Activated T-cell treated with anti-CD3 and anti-CD28 coated beads for 4 hours (primary cell): ENCODE results near the gene ZP3.
"Not testable (repeated sequence)": the region's sequence is repeated elsewhere in the genome, so short reads cannot be mapped to it uniquely, and the experiment has no call there.

Experiments
- DNase-seq: peaks from one replicate; pipeline ENCODE4 v3.0.0-alpha.2; 2020

The ZP3 gene

DNA sequence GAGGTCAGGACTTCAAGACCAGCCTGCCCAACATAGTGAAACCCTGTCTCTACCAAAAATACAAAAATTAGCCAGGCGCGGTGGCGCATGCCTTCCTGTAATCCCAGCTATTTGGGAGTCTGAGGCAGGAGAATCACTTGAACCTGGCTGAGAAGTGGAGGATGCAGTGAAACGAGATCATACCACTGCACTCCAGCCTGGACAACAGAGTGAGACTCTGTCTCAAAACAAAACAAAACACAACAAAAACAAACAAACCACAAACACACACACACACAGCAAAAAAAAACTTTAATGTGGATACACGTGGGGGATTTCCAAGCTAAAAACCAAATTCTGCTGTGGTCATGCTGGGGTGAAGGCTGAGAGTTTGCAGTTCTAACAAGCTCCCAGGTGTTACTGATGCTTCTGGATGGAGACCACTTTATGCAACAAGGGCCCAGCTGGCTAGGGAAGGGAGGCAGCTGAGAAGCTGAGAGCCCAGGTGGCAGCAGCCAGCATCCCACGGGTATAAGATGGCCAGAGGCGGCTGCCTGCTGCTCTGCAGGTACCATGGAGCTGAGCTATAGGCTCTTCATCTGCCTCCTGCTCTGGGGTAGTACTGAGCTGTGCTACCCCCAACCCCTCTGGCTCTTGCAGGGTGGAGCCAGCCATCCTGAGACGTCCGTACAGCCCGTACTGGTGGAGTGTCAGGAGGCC, at the start of gene ZP3:
Gene ZP3, plus strand, starts transcription at position 538 of the 699 bp plus-strand sequence. Its CDS starts 15 bp downstream, at position 553.
- no peak for DNase-seq

DNA sequence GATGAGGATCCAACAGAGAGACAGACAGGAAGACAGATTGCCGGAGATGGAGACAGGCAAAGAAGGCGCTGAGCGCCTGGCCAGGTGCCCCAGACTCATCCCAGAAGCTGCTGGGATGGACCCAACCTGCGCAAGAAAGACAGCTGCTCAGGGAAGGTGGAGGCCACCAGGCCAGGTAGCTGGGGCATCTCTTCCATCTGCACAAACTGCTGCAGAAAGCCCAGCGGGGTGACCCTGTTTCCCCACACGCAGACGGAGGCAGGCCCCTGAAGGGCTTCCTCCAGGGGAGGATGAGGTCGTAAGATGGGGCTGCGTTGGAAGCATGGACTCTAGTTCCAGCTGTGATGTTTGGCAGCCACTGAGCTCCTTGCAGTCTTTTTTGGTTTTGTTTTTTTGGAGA, 49.5 kb upstream of the ZP3 start:
- DNase-seq, result no peak

DNA sequence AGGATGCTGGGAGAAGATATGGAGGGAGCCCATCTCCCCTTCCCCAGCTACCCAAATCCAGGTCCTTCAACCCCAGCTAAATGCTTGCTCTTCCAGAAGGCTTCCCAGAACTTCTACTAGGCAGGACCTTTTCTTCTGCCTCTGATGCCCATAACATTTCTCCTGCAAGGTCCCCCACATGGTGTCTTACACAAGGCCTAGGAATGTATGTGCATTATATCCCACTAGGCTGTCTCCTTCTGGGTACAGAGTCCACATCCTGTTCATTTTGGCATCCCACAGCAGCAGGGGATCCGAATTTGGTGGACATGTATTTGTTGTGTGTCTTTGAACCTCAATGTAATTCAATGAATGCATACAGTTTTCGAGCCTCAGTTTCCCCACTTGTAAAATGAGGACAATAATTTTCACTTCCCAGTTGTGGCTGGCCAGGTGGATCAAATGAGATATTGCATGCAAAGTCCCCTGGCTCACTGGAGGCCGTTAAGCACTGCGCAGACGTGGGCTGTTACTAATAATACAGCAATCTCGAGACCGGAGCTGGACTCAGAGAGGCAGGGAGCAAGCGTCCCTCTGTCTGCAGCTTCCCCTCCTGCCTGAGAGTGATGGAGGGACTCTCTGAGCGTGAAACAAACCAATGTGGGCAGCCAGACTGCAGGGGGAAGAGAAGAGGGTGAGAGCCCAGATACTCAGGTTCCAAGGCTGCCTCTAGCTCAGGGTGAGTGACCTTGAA, 47.4 kb upstream of the ZP3 start:
- no peak for DNase-seq

DNA sequence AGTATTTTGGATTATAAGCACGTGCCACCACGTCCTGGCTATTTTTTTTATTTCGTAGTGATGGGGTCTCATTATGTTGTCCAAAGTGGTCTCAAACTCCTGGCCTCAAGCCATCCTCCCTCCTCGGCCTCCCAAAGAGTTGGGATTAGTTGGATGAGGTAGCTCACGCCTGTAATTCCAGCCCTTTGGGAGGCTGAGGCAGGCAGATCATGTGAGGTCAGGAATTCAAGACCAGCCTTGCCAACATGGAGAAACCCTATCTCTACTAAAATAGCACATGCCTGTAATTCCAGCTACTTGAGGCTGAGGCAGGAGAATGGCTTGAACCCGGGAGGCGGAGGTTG, 44.2 kb upstream of the ZP3 start:
- DNase-seq, result no peak

DNA sequence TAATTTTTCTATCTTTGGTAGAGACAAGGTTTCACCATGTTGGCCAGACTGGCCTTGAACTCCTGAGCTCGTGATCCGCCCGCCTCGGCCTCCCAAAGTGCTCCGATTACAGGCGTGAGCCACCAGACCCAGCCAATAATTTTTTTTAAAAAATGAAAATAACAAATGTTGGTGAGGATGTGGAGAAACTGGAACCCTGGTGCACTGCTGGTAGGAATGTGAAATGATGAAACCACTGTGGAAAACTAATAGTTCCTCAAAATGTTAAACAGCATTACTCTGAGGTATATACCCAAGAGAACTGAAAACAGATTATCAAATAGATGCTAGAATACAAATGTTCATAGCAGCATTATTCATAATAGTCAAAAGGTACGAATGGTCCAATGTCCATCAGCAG, 42.9 kb upstream of the ZP3 start:
- DNase-seq, result no peak

DNA sequence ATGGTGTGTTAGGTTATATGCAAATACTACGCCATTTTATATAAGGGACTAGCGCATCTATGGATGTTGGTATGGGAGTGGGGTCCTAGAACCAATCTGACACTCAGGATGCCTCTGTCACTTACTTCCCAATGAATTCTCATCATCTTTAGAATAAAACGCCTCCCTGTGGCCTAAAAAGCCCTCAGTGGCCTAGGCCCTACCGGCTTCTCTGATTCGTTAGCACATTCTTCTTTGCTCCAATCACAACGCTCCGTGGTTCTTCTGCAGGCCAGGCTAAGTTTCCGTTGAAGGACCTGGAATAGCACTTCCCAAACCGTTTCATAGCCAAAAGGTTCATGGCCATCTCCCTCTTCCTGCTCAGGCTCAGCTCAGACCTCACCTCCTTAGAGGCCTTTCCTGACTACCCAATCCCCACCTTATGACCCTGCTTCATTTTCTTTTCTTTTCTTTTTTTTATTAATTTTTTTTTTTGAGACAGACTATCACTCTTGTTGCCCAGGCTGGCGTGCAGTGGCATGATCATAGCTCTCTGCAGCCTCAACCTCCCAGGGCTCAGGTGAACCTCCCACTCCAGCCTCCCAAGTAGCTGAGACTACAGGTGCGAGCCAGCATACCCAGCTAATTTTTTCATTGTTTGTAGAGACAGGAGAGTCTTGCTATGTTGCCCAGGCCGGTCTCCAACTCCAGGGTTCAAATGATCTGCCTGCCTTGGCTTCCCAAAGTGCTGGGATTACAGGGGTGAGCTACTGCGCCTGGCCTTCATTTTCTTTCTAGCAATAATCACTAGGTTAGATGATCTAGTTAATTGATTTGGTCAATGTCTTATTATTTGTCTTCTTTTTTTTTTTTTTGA, 41.4 kb upstream of the ZP3 start:
- no peak for DNase-seq

DNA sequence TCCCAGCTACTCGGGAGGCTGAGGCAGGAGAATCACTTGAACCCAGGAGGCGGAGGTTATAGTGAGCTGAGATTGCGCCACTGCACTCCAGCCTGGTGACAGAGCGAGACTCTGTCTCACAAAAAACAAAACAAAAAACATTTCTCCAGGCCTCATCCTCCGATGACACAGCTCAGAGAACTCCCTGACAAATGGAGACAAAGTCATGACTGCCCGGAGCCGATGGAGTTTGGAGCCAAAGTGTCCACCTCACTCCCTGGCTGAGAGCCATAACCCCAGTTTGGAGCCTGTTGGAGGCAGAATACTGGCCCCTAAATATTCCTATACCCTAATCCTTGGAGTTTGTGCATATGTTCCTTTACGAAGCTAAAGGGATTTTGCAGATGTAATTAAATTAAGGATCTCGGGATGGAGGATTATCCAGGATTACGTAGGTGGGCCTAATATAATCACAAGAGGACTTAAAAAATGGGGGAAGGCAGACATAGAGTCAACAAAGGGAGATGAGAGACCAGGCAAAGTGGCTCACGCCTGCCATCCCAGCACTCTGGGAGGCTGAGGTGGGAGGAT, 38.0 kb upstream of the ZP3 start:
- no peak for DNase-seq

DNA sequence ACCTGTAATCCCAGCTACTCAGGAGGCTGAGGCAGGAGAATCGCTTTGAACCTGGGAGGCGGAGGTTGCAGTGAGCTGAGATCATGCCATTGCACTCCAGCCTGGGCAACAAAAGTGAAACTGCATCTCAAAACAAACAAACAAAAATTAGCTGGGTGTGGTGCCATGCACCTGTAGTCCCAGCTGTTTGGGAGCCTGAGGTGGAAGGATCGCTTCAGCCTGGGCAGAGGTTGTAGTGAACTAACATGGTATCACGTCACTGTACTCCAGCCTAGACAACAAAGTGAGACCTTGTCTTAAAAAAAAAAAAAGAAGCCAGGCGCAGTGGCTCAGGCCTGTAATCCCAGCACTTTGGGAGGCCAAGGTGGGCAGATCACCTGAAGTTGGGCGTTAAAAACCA, 37.0 kb upstream of the ZP3 start:
- DNase-seq, result not testable (repeated sequence)

DNA sequence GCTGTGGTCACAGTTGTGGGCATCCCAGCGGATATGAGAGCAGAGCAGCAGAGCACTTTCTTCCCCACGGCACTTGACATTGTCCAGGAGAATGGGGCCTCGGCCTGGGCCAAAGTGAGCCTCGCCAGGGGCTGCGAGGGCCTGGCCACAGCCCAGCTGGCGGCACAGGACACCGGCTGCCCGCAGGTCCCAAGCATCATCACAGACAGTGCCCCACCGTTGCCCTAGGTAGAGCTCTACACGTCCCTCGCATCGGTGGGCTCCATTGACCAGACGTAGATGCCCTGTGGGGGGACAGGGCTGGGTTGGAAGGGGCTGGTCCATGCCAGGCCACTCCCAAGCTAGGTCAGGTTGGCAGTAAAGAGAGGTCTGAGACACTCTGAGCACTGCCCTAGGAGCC, 34.7 kb upstream of the ZP3 start:
- DNase-seq, result no peak

DNA sequence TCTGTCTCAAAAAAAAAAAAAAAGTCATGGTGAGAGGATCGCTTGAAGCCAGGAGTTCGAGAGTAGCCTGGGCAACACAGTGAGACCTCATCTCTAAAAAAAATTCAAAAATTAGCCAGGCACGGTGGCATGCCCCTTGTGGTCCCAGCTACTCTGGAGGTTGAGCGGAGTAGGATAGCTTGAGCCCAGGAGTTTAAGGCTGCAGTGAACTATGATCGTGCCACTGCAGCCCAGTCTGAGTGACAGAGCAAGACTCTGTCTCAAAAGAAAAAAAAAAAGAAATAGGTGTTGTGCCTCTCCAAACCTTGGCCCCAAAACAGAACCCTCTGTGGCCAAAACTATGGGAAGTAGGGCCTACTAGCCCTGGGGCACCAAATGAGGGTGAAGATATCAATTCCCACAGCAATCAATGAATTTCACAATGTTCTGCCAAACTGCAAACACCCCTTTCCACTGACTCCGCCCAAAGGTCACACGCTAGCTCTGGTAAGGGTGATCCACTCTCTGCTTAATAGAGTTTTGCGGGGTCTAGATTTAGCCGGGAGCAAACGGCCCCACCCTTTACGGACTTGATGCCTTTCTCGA, 32.1 kb upstream of the ZP3 start:
- DNase-seq, result no peak

DNA sequence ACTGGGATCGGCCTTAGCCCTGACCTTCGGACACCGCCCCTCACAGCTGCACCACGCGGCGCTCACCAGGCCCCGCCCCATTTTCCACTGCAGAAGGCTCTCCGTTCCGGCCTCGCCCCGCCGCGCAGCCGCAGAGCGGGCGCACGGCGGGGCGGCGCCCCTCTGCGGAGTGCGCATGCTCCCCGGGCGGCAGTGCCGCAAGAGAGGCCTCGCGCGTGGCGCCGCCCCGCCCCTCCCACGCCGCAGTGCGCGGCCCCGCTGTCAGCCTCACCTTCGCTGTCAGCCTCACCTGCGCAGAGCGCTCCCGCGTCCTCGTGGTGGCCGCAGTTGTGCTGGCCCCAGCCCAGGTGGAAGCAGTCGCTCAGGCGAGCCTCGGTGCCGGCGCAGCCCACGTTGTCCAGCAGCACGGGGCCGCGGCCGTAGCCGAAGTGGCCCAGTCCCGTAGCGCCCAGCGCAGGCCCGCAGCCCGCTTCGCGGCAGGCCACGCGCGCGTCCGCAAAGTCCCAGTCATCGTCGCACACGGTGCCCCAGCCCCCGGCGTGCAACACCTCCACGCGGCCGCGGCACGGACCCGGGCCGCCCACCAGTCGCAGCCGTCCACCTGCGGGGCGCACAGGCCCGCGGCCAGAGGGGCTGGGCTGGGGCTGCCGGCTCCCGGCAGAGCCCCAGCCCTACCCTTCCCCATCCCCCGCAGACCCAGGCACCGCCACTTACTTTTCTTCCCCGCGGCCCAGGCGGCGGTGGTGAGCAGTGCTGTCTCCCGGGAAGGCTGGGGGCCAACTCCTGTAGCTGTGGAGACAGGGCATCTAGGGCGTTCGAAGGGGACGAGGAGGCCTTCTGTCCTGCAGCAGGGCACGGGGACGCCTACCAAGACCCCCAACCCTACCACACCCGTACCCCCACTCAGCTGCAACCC, 31.4 kb upstream of the ZP3 start:
- peak; percentile 87 for DNase-seq

DNA sequence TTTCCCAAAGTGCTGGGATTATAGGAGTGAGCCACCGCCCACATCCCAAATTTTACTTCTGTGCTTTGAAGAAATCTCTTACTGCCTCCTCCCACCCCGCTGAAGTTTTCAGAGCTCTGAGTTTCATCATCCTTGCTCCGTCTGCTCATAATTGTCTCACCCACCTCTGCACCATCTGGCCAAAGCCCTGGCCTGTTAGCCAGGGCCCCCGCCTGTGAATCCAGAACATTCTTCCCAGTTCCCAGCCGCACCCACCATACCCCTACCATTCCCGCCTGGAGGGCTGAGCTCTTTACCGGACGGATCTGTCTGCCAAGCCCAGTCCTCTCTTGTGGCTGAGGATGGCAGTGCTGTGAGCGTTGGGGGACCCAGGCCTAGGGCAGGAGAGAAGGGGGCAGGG, 29.8 kb upstream of the ZP3 start:
- DNase-seq, result no peak

DNA sequence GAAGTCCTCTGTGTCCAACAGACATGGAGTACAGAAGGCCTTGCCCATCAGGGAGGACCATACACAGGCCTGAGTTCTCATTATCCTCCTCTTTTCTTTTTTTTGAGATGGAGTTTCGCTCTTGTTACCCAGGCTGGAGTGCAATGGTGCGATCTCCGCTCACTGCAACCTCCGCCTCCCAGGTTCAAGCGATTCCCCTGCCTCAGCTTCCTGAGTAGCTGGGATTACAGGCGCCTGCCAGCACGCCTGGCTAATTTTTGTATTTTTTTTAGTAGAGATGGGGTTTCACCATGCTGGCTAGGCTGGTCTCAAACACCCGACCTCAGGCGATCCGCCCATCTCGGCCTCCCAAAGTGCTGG, 29.2 kb upstream of the ZP3 start:
- not testable (repeated sequence) for DNase-seq

DNA sequence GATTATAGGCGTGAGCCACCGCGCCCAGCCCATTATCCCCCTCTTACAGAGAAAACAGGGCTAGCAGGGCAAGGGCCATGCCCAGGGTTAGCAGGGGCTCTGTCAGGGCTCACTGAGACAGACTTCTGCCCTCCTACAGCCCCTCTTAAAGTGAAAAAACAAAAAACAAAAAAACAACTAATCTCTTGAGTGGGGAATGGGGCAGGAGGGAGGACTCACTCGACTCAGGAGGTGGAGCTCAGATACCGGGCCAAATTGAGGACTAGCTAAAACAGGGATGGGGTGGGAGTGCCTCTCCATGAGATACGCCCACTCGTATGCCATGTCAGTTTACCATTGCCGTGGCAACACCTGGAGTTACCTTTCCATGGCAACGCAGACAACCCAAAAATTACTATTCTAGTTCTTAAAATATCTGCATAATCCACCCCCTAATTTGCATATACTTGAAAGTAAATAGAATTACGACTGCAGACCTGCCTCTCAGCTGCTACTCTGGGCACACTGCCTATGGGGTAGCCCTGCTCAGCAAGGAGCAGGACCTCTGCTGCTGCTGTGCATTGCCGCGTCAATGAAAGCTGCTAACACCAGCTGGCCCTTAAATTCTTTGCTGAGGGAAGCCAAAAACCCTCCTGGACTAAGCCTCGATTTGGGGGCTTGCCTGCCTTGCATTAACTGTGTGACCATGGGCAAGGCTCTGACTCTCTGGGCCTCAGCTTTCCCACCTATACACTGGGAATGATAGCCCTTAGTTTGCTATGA, 28.6 kb upstream of the ZP3 start:
- DNase-seq, result no peak

DNA sequence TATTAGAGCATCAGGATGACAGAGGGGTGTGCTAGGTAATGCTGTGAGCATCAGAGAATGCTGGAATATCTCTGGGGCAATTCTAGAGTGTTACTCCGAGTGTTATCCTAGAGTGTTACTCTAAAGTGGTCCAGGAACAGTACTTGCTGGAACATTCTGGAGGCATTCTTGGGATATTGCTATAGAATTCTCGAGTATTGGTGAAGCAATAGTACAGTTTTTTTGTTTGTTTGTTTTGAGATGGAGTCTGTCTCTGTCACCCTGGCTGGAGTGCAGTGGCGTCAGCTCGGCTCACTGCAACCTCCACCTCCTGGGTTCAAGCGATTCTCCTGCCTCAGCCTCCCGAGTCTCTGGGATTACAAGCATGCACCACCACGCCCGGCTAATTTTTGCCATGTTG, 27.9 kb upstream of the ZP3 start:
- DNase-seq, result no peak

DNA sequence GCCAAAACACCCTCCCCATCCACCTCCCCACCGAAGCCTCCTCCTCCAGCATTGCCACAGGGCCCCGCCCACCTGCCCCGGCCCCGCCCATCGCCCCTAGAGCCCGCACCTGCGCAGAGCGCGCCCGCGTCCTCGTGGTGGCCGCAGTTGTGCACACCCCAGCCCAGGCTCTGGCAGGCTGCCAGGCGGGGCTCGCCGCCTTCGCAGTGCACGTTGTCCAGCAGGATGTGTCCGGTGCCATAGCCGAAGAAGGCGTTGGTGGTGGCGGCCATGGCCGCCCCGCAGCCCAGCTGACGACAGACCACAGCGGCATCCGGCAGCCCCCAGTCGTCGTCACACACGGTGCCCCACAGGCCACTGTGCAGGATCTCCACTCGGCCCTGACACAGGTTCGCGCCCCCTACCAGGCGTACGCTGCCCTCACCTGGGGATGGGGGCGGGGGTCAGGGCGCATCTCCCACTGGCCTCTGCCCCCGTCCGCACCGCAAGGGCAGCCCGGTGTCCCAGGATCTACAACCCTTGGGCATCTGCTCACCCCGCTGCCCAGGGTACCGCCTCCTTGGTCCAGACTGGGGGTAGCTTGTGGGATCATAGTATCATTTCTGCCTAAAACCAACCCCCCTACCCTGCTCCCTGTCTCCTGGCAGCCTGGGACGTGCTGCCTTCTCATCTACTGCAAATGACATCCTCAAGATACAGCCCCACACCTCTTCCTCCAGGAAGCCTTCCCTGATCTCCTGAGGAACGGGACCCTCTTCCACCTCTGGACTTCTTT, 27.2 kb upstream of the ZP3 start:
- peak; percentile 86 for DNase-seq

DNA sequence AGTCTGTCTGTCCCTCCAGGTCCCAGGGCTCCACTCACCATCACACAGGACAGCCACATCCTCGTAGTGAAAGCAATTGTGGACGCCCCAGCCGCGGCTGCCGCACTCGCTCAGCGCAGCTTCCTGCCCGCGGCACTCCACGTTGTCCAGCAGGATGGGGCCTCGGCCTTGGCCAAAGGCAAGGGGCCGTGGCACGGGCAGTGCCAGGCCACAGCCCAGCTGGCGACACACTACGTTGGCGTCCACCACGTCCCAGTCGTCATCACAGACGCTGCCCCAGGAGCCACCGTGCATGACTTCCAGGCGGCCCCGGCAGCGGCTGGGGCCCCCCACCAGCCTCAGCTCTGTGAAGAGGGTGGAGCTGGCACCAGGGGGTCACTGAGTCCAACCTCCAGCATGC, 24.5 kb upstream of the ZP3 start:
- DNase-seq, result no peak

DNA sequence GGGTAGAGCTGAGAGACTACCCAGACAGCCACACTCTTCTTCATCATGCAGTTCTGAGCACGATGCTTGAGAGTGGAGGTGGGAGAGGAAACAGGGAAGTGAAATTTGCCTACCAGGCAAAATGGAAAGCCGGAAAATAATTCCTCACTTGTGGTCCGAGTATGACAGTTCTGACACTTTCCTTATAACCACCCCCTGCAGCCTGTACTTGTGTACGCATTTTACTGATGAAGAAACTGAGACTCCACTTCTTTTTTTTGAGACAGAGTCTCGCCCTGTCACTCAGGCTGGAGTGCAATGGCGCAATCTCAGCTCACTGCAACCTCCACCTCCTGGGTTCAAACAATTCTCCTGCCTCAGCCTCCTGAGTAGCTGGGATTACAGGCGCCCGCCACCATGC, 21.7 kb upstream of the ZP3 start:
- not testable (repeated sequence) for DNase-seq

DNA sequence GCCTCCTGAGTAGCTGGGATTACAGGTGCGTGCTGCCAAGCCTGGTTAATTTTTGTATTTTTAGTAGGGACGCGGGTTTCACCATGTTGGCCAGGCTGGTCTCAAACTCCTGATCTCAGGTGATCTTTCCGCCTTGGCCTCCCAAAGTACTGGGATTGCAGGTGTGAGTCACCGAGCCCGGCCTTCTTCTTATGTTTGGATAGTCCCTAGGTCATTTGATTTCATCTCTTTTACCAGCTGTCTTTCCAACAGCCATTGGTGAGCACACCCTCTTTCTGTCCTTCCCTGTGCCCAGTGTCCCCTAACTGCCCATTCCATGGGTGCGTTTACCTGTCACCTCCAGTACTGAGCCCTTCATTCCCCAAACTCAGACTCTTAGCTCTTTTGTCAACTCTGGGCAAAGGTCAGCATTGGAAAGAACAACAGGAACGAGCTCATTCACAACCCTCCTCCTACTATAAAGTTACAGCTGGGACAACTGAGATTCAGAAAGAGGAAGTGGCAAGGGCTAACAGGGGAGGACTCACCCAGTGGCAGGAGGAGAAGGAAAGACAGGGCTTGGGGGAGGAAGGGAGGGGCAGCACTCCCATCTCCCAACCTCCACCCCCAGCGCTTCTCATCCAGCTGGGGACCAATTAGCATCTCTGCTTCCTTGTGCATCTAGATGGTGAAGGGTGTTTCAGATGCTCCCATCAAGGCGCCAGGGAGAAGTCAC, 20.8 kb upstream of the ZP3 start:
- DNase-seq, result no peak

DNA sequence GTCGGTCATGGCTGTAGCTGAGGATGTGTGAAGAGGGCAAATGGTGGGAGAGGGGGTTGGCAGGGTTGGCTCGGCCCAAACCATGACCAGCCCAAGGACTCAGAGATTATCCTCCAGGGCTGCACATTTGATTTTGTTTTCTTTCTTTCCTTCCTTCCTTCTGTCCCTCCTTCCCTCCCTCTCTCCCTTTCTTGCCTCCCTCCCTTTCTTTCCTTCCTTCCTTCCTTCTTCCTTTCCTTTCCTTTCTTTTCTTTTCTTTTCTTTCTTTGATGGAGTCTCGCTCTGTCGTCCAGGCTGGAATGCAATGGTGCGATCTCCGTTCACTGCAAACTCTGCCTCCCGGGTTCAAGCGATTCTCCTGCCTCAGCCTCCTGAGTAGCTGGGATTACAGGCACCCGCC, 19.0 kb upstream of the ZP3 start:
- DNase-seq, result no peak
